HG03025 (cell line): Measurements from ENCODE around the gene PLB1.
"Not testable (repeated sequence)": the region's sequence is repeated elsewhere in the genome, so short reads cannot be mapped to it uniquely, and the experiment has no call there.

Source experiments
- ATAC-seq: cut with Tn5 transposase; IDR thresholded peaks from one replicate; pipeline ENCODE4 v1.9.1; 2021; ENCODE audit warnings: mild to moderate bottlenecking, moderate library complexity; ENCODE audit not compliant: unreplicated experiment, low FRiP score

Gene PLB1

DNA sequence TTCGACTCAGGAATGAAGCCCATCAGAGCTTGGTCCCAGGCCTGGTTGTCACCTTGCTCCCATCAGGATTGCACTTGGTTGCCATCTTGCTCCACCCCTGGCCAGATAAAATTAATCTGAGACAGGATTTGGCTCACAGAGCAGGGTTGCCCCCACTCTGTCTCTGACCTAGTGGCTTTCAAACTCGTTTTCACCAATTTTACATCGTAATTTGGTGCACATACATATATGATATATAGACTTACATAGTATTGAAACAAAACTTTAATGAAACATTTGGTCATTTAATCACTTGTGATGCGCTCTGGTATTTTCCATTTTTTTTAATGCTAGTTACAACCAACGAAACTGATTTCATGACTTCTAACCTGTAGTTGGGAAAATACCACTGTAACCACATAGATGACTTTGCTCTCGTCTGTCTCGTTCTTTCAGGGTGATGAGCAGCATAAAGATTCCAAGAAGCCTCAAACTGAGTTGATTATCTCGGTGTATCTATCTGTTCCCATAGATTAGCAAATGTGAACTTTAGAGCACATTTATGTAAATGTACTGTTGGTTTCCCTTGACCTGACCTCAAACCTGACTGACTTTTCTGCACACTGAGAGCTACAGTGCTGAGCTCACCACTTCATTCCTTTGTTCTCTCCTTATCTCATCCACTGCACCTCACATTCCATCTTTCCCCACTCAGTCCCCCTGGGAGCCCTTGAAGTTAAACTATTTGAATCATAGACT lies 30.5 kb upstream of the PLB1 start:
- no peak for ATAC-seq

DNA sequence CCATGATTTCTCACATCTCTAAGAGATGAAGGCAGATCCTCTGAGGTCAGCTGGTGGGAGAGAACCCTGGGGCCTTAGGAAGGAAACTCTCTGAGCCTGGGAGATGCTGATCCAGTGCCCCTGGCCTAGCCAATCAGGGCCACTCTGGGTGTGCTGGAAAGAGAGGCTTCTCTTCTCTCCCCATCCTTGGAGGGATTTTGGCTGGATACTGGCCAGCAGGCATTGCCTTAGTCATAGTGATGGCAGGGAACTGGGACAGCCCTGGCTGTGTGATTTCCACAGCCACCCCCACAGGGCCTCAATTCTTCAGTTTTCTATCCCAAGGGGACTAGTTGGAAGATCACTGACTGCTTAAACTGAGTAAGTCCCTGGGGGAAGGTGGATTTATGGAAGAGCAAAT lies 26.6 kb upstream of the PLB1 start:
- no peak for ATAC-seq

DNA sequence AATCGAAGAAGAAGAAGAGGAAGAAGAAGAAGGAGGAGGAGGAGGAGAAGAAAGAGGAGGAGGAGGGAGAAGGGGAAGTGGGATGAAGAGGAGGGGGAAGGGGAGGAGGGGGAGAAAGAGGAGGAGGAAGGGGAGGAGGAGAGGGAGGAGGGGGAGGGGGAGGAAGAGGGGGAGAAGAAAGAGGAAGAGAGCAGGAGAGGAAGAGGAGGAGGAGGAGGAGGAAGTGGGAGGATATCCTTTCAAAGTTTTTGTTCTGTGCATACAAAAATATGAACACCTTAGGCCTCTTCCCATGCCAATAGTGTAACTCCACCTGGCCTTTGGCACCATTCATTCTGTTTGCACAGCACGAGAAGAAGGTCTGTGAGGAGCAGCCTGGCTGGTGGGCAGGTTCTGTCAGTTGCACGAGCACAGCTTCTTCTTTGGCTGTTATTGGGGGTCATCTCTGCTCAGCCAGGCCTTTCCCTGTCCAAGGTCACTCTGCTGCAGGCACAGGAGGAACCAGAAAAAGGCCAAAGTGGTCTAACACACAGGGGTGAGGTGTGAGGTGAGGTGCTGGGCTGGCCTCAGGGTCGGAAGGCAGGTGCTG lies 25.8 kb upstream of the PLB1 start:
- no peak for ATAC-seq

DNA sequence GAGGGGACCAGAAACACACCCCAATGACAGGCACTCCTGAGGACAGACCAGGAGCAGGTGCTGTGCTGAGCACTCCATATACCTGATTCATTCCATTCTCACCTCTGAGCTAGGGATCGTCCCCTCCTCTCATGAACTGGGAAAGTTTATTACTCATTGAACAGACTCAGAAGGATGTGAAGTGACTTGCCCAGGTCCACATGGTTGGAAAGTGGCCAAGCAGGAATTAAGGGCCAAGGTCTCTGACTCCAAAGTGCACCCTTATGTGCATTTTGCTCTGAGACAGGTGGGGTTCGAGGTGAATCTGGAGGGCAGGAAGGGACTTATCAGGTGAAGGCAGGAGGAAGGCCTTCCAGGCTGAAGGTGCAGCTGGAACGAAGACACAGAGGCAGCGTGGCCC lies 25.1 kb upstream of the PLB1 start:
- no peak for ATAC-seq

DNA sequence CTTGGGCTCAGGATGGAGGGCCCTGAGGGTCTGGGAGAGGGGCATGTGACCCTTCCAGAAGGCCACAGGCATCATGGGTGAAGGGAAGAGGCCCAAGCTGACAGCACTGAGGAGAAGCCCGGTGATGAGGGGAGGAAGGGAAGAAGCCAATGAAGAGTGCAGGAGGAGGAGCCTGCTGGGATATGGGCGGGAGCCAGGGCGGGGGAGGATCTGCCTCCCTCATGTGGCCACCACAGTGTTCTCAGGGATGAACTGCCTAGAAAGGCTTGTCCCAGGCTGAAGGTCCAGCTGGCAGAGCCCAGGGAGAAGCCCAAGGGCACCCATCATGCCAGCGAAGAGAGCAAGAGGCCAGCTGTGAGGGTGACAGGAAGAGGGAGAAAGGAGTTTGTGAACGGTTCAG lies 24.6 kb upstream of the PLB1 start:
- ATAC-seq: no peak

DNA sequence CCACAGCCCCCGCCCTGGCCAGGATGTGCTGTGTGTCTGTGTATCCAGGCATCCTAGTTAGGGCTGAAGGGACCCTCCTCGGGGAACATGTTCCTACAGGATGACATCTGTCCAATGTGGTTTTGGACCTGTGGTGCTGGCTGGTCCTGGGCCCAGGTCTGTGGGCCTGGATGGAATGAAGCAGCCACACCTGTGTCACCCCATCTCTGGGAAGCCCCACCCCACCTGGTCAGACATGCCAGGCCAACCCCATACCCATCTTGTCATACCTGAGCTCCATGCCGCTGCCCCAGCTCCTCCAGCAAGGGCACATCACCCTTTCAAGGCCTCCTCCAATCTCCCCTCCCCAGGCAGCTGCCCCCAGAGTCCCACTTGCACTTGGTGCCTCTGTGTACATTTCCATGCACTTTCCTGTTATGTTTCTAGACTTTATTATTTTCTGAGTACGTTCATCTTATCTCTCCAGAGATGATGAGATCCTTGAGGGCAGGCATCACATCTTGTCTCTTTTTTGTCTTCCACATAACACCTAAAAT lies 24.1 kb upstream of the PLB1 start:
- no peak for ATAC-seq

DNA sequence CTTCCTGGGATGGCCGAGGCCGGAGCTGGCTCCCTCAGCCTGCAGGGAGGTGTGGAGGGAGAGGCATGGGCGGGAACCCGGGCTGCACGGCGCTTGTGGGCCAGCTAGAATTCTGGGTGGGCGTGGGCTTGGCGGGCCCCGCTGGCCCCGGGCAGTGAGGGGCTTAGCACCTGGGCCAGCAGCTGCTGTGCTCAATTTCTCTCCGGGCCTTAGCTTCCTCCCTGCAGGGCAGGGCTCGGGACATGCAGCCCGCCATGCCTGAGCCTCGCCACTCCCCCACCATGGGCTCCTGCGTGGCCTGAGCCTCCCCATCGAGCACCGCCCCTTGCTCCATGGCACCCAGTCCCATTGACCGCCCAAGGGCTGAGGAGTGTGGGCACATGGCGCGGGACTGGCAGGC lies 23.2 kb upstream of the PLB1 start:
- not testable (repeated sequence) for ATAC-seq

DNA sequence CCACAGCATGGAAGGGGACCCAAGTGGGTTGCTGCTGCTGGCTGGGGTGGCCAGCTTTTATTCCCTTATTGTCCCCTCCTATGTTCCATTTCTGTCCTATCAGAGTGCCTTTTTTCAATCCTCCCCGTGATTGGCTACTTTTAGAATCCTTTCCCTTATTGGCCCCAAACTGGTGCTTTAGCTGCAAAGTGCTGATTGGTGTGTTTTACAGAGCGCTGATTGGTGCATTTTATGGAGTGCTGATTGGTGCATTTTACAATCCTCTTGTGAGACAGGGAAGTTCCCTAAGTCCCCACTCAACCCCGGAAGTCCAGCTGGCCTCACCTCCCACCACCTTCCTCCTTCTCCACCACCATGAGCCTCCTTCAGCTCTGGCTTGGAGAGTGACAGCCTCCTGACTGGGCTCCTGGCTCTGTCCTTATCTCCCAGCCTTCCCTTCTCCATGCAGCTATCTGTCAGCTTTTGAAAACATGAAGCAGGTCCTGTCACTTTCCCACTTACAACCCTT lies 20.7 kb upstream of the PLB1 start:
- ATAC-seq: no peak

DNA sequence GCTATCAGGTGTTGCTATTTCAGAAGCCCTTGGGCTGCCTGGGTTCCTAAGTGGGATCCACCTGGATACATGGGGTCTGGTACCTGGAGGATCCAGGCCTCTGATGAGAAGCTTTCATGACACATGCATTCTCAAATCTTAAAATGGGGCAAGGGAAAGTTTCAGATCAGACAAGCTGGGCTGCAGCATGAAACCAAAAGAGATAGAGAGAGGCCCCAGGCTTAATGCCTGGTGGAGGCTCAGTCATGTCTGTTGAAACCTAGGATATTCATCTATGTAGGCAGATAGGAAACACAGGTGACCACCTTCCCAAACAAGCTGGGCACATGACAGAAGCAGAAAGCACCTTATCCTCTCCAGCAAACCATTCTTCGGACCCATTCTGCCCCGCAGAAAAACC lies 18.8 kb upstream of the PLB1 start:
- ATAC-seq: no peak

DNA sequence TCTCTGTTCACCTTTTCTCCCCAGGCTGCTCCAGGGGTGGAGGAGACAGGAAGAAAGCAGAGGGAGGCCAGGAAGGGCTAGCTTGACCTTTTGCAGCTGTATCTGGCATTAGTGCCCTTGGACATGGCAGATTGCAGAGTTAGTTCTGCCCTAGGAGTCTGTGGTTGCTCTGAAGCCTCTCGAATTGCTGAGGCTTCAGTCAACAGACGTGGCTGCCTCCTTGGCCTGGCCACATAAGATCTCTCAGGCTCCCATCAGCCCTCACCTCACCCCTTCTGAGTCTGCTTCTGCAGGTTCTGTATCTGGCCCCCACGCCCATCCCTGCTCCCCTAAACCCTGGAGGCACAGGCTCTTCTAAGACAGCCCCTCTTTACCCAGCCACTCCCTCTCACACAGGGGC lies 18.2 kb upstream of the PLB1 start:
- ATAC-seq: no peak

DNA sequence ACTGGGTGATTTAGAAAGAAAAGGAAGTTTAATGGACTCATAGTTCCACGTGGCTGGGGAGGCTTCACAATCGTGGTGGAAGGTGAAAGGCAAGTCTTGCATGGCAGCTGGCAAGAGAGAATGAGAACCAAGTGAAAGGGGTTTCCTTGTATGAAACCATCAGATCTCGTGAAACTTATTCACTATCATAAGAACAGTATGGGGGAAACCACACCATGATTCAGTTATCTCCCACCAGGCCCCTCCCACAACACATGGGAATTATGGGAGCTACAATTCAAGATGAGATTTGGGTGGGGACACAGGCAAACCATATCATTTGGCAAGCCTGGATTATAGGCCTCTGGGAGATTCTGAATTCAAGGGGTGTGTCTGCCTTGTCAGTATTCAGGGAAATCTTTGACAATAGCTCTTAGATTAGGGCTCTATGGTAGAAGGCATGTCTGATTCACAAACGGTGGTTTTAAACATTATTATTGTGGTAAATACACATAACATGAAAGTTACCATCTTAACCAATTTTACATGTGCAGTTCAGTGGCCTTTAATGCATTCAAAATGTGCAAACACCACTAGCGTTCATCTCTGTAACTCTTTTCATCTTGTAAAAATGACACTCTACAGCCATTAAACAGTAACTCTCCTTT lies 15.3 kb upstream of the PLB1 start:
- ATAC-seq: no peak

DNA sequence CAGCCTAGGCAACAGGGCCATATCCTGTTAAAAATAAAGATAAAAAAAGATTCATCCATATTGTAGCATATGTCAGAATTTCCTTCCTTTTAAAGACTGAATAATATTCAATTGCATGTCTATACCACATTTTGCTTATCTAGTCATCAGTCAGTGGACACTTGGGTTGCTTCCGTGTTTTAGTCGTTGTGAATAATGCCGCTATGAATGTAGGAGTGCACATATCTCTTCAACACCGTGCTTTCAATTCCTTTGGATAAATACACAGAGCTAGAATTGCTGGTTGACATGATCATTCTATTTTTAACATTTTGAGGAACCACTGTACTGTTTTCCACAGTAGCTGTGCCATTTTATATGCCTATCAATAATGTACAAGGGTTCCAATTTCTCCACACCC lies 14.0 kb upstream of the PLB1 start:
- ATAC-seq: no peak

DNA sequence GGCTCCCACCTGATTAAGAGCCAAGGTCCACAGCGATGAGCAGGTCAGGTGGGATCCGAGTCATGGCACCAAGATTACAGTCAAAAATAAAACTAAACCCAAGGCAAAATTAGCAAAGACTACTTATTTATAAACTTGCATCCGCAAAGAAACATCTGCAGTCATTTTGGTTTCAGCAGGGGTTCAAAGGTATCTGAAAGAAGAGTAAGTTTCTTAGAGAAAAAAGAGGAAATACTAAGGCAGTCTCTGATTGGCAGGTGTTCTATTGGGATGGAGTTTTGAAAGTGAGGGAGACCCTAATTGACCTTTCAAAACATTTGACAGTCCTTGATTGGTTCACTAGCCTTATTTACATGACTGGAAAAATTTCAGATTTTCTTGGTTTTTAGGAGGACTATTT lies 11.0 kb upstream of the PLB1 start:
- no peak for ATAC-seq

DNA sequence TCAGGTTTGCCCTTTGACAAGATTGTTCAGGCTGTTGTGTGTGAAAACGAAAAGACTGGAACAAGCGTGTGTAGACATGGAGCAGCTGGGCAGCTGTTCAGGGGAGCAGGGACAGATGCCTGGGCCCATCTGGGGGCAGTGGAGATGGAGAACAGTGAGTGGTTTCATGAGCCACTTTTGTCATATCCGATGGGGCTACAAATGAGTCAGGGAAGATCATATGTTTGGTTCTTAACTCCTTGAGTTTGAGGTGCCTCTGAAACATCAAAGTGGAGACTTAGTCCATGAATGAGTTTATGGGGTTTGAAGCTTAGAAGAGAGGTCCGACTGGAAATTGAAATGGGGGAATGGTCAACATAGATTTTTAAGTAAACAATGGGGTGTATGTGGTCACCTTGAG lies 9.3 kb upstream of the PLB1 start:
- ATAC-seq: no peak

DNA sequence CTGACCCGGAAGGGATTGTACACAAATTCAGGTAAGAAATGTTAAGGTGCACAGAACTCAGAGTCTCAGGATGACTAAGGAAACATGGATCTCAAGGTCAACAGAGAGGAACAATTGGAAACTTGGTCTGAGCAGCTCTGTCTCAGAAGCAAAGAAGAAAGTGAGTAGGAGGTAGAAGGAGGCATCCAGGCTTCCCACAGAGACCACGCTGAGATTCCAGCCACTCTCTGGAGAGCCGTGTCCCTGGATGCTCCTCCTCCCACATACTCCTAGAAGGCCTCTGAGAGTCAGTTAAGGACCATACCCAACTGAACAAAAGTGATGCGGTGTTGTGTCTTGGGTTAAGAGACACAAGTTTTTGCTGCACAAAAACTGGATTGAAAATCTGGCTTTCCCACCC lies 8.6 kb upstream of the PLB1 start:
- ATAC-seq: no peak

DNA sequence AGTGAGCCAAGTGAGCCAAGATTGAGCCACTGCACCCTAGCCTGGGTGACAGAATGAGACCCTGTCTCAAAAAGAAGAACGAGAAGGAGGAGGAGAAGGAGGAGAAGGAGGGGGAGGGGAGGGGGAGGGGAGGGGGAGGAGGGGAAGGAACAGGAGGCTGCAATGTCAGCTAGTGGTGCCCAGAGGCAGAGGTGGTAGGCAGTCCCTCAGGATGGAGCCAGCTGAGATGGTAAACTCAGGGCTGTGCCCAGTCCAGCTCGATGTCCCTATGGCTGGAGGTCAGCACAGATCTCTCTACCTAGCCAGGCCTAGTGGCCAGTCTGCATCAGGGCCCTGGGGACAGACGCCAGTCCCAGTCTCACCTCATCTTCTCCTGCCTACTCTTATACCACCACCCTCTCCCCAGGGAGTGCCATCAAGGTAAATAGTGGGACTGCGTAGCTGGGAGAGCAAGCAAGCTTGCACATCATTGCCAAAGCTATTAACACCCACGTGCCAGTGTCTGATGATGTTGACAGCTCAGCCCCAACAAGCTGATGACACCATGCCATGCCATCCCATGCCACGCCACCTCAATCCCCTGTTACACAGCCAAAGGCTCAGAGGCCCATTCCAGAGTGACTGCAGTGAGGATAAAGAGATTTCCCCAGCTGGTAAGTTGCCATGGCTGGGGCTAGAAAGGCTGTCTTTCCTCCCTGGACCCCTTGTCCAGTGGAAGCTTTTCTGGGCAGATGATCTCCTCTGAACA lies 7.6 kb upstream of the PLB1 start:
- ATAC-seq: no peak

DNA sequence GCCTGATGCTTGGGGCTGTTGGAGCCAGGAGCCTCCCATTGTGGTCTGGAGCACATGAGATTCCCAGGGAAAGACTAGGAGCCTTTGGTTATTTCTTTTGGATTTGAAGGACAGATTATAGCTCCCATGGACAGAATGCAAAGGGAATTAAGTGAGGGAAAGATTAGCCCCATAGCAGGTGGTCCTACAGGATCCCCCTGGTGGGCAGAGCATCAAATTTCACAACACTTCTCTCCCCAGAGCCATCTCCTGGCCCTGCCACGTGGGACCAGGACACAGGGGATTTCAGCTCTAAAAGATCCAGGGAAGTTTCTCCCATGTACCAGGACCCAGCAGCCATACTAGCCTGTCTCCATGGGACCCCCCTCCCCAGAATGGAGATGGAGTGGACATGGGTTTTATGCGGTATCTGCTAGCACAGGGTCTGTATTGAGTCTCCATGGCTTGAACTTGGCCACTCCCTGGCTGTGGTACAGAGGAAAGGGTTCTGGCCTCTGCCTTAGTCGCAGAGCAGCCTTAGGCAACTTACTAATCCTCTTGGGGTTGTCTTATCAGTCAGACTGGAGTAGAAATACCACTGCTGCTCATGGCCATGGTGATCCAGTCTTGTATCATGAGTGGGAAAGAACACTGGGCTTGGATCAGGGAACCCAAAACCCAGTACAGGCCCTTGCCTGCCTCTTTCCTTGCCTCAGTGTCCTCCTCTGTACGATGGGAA lies 6.8 kb upstream of the PLB1 start:
- ATAC-seq: no peak

DNA sequence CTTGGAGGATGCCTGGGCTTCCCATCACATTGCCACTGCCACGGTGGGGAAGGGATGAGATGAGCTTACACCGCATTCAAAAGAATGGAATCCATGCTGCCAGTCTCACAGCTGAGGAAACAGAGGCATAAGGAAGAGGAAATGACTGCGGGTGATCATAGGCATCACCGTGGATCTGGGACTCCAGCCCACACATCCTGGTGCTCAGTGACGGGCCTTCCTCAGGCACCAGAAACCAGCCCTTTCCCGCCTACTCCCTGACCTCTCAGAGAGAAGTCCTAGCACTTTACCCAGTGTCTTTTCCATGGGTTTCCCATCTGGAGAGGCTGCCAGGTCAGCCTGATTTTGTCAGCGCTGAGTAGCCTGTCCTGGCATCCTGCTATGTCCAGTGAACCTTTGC lies 5.3 kb upstream of the PLB1 start:
- ATAC-seq: no peak

DNA sequence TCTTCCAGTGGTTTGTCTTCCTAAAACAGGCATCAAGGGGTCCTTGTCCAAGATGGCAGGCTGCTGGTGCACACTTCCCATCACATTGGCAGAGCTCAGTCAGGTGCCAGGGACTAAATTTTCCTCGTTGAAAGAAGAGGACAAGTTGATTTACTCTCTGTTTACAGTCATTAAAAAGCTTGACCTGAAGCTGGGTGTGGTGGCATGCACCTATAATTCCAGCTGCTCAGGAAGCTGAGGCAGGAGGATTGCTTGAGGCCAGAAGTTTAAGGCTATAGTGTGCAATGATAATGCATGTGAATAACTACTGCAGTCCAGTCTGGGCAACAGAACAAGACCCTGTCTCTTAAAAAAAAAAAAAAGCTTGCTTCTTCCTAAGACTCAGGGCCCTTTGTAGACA lies 3.6 kb upstream of the PLB1 start:
- ATAC-seq: no peak

DNA sequence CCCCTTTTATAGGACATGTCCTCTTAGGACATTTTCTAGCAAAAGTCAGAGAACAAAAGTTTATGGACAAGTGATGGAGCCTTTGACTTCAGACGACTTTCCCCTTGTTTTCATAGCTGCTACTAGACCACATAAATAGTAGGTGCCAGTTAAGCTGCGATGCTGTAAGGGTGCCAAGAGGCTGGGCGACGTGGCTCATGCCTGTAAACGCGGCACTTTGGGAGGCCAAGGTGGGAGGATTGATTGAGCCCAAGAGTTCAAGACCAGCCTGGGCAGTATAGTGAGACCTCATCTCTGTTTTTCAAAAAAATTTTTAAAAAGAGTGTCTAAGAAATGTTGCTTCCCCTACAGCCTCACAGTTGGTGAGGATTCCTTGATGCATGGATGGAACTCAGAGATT lies 2.2 kb upstream of the PLB1 start:
- ATAC-seq: no peak
